Right atrium auricular region (tissue), 2 donors: Measurements from ENCODE around the gene NPHP4. TPM values are rescaled to one million over a fixed set of nuclear protein-coding genes. Genes with fewer than 3 reads are reported as not detected.

ENCODE experiments used
- DNase-seq: peaks from one replicate; pipeline ENCODE4 v3.0.0-alpha.2; 2019; ENCODE audit warnings: low spot score
- H3K27ac ChIP-seq, 2 donors: fragments of 200-600 bp; sonication (generic); 1 replicate in 1 of 2; 2 replicates in 1 of 2; pipeline ENCODE4 v1.5.1; 2016 to 2019
- H3K27me3 ChIP-seq, 2 donors: fragments of 200-600 bp; sonication (generic); one replicate each; pipeline versions ENCODE4 v1.5.1 to v1.6.0; 2017 to 2019
- H3K36me3 ChIP-seq: fragments of 200-600 bp; sonication (generic); one replicate; pipeline ENCODE4 v1.5.1; 2016
- H3K4me1 ChIP-seq, 2 donors: fragments of 200-600 bp; sonication (generic); one replicate each; pipeline versions ENCODE4 v1.5.1 to v1.6.0; 2017 to 2019
- H3K4me3 ChIP-seq, 2 donors: fragments of 200-600 bp; sonication (generic); 1 replicate in 1 of 2; 2 replicates in 1 of 2; pipeline ENCODE4 v1.5.1; 2017 to 2019; ENCODE audit warnings: mild to moderate bottlenecking in 1 of 2, moderate library complexity in 1 of 2
- H3K9me3 ChIP-seq, 2 donors: fragments of 200-600 bp; sonication (generic); one replicate each; pipeline ENCODE4 v1.5.1; 2019
- total RNA-seq, 2 donors: library from RNA; depleted of rRNA; stranded (reverse); fragments of >200 nt; gene quantifications; one replicate each; pipeline ENCODE4 v1.1.0, GENCODE V29; 2016
- TF ChIP-seq, protein P1 (sequence below), 2 donors: fragments of 200-600 bp; sonication (generic); IDR thresholded peaks; one replicate each; pipeline ENCODE4 v1.5.1; 2019; ENCODE audit warnings: antibody characterized with exemption in 2 of 2

NPHP4 gene
- total RNA-seq, 2 donors from 2014 or later = 3.0 to 4.3 TPM

GRCh38 chr1:5850503-5850902, 141.7 kb downstream of the NPHP4 start:
- no peaks in the 10 kb centered on the region for H3K36me3 ChIP-seq
- H3K4me1 ChIP-seq = no peaks in the 10 kb centered on the region
- no peaks in the 10 kb centered on the region for H3K27me3 ChIP-seq
- H3K4me3 ChIP-seq = no peak overlapping the region
- TF ChIP-seq, protein P1, sequence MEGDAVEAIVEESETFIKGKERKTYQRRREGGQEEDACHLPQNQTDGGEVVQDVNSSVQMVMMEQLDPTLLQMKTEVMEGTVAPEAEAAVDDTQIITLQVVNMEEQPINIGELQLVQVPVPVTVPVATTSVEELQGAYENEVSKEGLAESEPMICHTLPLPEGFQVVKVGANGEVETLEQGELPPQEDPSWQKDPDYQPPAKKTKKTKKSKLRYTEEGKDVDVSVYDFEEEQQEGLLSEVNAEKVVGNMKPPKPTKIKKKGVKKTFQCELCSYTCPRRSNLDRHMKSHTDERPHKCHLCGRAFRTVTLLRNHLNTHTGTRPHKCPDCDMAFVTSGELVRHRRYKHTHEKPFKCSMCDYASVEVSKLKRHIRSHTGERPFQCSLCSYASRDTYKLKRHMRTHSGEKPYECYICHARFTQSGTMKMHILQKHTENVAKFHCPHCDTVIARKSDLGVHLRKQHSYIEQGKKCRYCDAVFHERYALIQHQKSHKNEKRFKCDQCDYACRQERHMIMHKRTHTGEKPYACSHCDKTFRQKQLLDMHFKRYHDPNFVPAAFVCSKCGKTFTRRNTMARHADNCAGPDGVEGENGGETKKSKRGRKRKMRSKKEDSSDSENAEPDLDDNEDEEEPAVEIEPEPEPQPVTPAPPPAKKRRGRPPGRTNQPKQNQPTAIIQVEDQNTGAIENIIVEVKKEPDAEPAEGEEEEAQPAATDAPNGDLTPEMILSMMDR (IDR thresholded peaks at IDR 0.05) = no peak
- no peak for DNase-seq
- no peaks in the 10 kb centered on the region for H3K9me3 ChIP-seq
- H3K27ac ChIP-seq = no peak overlapping the region

- TF ChIP-seq, protein P1 (IDR thresholded peaks at IDR 0.05) = no peak
- DNase-seq = no peak
- H3K4me1 ChIP-seq = no peaks in the 10 kb centered on the region
- no peaks in the 10 kb centered on the region for H3K36me3 ChIP-seq
- no peak overlapping the region for H3K27ac ChIP-seq
- no peak overlapping the region for H3K4me3 ChIP-seq
- no peaks in the 10 kb centered on the region for H3K9me3 ChIP-seq
- H3K27me3 ChIP-seq = no peaks in the 10 kb centered on the region
Measured at GRCh38 chr1:5849550-5849949, 142.7 kb downstream of the NPHP4 start.

DNA sequence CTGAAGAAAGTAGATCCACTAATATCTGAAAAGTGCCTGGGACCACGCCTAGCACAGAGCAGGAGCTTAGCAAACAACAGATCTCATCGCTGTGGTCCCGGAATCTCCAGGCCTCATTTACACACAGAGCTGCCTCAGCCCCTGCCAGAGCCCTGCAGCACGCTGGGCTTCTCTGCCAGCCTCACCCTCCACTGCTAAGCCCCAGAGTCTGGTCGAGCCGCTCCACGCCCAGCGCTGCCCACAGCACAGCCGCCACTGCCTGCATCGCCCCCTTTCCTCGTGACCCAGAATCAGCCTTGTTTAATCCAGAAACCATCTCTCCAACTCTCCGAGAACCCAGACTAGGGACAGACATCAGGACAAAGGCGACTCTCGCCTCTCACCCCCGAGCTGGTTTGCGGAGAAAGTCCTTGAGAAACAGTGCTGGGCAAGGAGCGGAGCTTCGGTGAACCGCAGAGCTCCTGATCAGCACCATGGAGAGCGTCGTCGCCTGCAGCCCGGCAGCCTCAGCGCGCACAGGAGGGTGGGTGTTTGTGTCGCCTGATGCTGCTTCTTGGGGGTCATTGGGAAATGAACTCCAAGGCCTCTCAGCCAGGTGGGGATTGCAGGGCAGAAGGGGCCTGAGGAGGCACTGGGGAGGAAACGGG, 145.1 kb downstream of the NPHP4 start:
- no peaks in the 10 kb centered on the region for H3K36me3 ChIP-seq
- TF ChIP-seq, protein P1 (IDR thresholded peaks at IDR 0.05) = no peak
- no peaks in the 10 kb centered on the region for H3K4me1 ChIP-seq
- no peak overlapping the region for H3K27ac ChIP-seq
- no peaks in the 10 kb centered on the region for H3K9me3 ChIP-seq
- H3K4me3 ChIP-seq = no peak overlapping the region
- no peak for DNase-seq
- H3K27me3 ChIP-seq = no peaks in the 10 kb centered on the region

GRCh38 chr1:5845376-5845775, 146.8 kb downstream of the NPHP4 start:
- TF ChIP-seq, protein P1 (IDR thresholded peaks at IDR 0.05) = no peak
- H3K4me3 ChIP-seq = no peak overlapping the region
- H3K9me3 ChIP-seq = no peaks in the 10 kb centered on the region
- H3K27me3 ChIP-seq = no peaks in the 10 kb centered on the region
- no peak for DNase-seq
- no peak overlapping the region for H3K27ac ChIP-seq
- H3K4me1 ChIP-seq = no peaks in the 10 kb centered on the region
- H3K36me3 ChIP-seq = no peaks in the 10 kb centered on the region

- TF ChIP-seq, protein P1 (IDR thresholded peaks at IDR 0.05) = no peak
- Histone ChIP-seq H3K27me3 (no peaks in the 10 kb centered on the region), H3K4me1 (no peaks in the 10 kb centered on the region)
Measured at GRCh38 chr1:5844442-5844841, 147.8 kb downstream of the NPHP4 start.

DNA sequence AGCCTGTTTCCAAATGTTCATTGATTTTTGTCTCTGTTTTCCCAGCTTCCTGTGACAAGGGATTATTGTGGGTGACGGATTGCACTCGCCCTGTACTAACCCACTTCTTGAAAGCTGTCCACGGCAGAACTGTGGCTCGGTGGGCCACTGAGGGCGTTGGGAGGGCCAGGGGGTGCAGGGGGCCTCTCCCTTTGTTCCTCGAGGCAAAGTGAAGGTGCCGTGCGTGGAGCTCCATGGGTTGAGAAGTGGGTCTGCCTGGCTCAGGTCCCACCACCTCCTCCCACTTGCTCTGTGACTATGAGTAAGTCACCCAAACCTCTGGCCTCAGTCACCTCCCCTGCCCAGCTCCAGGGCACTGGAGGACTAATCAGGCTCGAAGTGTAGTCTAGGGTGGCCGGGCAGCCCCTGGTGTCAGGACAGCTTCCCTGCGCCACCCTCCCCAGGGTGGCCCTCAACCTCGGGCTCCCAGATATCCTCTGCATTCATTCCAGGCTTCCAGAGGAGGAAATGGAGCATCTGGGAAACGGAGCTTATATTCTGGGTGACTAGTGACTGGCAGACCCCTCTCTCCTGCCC, 148.6 kb downstream of the NPHP4 start:
- H3K27ac ChIP-seq = no peak overlapping the region
- H3K4me3 ChIP-seq = no peak overlapping the region
- TF ChIP-seq, protein P1 (IDR thresholded peaks at IDR 0.05) = no peak
- H3K27me3 ChIP-seq = no peaks in the 10 kb centered on the region
- no peaks in the 10 kb centered on the region for H3K9me3 ChIP-seq
- H3K4me1 ChIP-seq = no peaks in the 10 kb centered on the region
- DNase-seq = no peak
- H3K36me3 ChIP-seq = no peaks in the 10 kb centered on the region

More at GRCh38 chr1:5844442-5844841, 147.8 kb downstream of the NPHP4 start:
- Histone ChIP-seq H3K9me3 (no peaks in the 10 kb centered on the region), H3K27ac (no peak overlapping the region), H3K36me3 (no peaks in the 10 kb centered on the region), H3K4me3 (no peak overlapping the region)
- DNase-seq = no peak
